ENCODE results near the gene REG1B.
"Not testable (repeated sequence)": the region's sequence is repeated elsewhere in the genome, so short reads cannot be mapped to it uniquely, and the experiment has no call there.

REG1B gene

DNA sequence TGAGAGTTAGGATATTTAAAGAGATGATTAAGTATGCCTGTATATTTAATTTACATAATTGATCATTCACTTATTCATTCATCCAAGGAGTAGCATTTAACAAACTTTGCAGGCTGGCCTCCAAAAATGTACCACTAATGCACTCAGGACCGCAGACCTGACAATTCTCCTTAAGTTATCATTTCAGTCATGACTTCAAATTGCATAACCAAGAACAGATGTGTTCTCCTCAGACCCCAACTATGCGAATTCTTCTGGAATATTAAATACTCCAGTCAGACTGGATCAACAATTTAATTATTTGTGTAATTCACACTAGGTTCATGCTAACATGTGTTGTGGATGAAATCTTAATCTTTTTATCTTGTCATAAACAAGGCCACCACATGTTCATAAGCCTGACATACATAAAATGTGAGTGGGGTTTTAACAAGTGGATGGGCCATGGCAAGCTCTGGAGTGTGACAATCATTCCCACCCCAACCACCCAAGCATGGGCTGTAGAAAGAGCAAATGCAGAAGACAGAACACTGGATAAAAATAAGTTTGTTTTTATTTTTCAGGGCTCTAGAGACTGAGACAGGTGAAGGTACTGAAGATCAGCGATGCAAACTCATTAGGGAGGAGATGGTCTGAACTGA is 3.2 kb downstream of the REG1B start:
- no peak for DNase-seq (ENCODE audit: low spot score)

DNA sequence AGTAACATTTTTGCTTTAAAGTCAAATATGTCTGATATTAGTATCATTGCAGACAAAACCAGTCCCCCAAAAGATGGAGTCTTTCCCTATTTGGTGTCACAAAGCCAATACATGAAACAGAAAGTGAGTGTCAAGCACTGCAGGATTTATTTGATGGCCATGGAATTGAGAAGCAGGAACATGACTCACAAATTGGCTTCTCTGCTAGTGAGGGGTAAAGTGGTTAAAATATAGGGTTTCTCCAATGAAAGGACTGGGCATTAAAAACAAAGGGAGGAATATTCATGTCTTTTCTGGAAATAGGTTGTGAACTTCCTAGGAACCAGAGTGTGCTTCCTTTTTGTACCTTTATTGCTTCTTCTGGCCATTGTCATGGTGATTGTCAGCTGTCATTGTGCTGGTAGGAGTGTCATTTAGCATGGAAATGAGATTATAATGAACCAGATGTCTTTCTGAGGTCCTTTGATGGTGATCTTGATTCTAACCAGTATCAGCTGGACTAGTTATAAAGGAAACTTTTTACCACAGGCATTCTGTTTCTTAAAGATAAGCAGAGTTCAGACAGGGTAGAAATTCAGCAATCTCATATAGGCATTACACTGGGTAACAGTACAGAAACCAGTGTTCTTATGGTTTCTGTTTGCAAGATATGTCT is 4.1 kb downstream of the REG1B start:
- DNase-seq (ENCODE audit: low spot score) = no peak

DNA sequence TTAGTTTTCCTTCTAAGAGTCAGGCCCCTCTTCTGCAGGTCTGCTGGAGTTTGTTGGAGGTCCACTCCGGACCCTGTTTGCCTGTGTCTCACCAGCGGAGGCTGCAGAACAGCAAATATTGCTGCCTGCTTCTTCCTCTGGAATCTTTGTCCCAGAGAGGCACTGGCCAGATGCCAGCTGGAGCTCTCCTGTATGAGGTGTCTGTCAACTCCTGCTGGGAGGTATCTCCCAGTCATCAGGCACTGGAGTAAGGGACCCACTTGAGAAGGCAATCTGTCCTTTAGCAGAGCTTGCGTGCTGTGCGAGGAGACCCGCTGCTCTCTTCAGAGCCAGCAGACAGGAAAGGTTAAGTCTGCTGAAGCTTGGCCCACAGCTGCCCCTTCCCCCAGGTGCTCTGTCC is 4.8 kb downstream of the REG1B start:
- DNase-seq (ENCODE audit: low spot score) = no peak

DNA sequence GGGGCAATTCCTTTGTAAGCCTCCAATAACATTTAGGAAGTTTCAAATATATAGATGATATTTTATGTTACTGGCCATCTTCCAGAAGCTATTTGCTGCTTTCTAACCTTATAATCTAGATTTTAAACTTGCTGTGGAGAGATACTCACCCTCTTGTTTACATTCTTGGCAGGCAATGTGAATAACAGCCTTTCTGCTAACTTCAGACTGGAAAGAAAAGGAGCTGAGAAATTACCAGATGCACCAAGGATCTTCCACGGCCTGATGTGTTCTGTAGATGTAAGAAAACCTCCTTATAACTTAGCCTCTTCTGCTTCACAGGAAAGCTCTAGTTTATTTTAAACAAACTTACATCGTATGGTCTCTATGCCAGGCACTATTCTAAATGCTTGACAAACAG is 16.7 kb downstream of the REG1B start:
- no peak for DNase-seq (ENCODE audit: low spot score)

DNA sequence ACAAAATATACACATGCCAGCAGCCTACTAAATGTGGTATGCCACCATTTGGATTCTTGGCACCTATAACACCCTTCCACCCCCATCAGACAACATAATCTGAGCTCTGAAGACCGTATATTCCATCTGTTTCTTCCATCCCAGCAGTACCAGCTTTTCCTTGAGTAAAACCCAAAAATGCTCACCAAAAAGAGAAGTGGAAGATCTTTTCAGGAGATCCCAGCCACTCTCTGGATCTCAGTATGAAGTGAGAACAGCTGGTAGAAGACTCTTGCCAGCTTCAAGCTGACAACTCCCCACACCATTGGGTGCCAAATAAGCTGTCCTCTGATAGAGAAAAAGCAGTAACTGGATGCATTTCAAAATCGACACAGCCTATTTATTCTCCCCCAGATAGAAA is 22.6 kb downstream of the REG1B start:
- DNase-seq (ENCODE audit: low spot score) = no peak

DNA sequence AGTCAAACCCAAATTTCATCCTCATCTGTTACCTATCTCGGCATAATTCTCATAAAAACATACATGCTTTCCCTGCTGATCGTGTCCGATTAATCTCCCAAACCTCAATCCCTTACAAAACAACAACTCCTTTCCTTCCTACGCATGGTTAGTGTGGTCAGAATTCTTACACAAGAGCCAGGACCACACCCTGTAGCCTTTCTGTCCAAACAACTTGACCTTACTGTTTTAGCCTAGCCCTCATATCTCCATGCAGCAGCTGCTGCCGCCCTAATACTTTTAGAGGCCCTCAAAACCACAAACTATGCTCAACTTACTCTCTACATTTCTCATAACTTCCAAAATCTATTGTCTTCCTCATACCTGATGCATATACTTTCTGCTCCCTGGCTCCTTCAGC is 33.0 kb downstream of the REG1B start:
- DNase-seq (ENCODE audit: low spot score) = not testable (repeated sequence)

DNA sequence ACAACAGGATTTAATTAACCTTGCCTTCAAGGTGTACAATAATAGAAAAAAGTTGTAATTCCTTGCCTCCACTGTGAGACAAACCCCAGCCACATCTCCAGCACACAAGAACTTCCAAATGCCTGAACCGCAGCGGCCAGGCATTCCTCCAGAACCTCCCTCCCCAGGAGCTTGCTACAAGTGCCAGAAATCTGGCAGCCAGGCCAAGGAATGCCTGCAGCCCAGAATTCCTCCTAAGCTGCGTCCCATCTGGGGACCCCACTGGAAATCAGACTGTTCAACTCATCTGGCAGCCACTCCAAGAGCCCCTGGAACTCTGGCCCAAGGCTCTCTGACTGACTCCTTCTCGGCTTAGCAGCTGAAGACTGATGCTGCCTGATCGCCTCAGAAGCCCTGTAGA is 34.3 kb downstream of the REG1B start:
- not testable (repeated sequence) for DNase-seq (ENCODE audit: low spot score)

DNA sequence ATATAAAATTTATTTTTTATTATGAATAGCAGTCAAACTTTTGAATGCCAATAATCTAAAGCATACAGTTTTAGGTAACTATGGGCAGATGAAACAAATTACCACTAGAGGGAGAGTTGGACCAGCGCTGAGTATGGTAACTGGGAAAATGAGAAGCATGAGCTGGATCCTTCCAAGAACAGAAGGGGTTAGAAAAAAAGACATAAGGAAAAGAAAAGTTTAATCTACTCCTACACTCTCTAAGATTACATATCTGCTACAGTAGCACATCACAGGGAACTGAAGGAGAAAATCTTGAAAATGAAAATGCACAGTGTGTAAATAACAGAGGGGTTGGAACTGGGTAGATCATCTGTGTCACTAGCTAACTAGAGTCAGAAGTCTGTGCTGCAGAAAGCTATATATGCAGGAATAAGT is 46.8 kb downstream of the REG1B start:
- no peak for DNase-seq (ENCODE audit: low spot score)

DNA sequence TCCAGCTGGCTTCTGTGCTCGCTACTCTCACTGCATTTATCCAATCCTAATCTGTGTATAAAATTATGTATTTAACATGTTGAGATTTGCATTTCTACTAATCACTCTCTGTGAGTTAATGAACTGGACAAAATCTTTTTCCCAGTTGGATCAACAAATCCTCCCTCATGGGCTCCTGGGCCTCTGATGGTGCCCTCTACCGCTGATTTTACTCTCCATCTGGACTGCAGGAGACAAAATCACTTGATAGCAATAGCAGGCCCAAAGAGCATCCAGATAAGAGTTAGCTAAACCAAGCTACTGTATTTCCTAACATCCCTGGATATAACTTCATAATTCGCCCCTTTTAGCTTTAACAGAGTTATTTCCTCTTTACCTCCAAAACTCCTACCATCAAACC is 47.8 kb downstream of the REG1B start:
- no peak for DNase-seq (ENCODE audit: low spot score)
